H1 (cell line): ENCODE measurements around the gene CLIP4.

Experiments used
- CTCF ChIP-seq, 3 experiments: IDR thresholded peaks; 1 replicate in 2 of 3; 2 replicates in 1 of 3; pipeline versions ENCODE4 v1.5.1 to v1.6.1; 2011; ENCODE audit warnings: low read length in 3 of 3, mild to moderate bottlenecking in 3 of 3, inconsistent platforms in 2 of 3, low read depth in 1 of 3, moderate library complexity in 1 of 3; ENCODE audit not compliant: insufficient read depth in 1 of 3; ENCODE audit errors: control extremely low read depth in 1 of 3
- EGR1 ChIP-seq: IDR thresholded peaks from 2 replicates; pipeline ENCODE4 v1.6.1; 2011; ENCODE audit warnings: low read depth, low read length, borderline replicate concordance
- EP300 ChIP-seq, 2 experiments: IDR thresholded peaks; 1 replicate in 1 of 2; 2 replicates in 1 of 2; pipeline ENCODE4 v1.6.1; 2011 to 2012; ENCODE audit warnings: low read depth in 2 of 2, low read length in 2 of 2, mild to moderate bottlenecking in 2 of 2, borderline replicate concordance in 1 of 2, inconsistent platforms in 1 of 2, moderate library complexity in 1 of 2
- GABPA ChIP-seq: IDR thresholded peaks from 2 replicates; pipeline ENCODE4 v1.6.1; 2011; ENCODE audit warnings: mild to moderate bottlenecking, low read length, moderate library complexity, borderline replicate concordance; ENCODE audit not compliant: insufficient read depth
- GTF2F1 ChIP-seq: IDR thresholded peaks from 2 replicates; pipeline ENCODE4 v1.6.1; 2012; ENCODE audit warnings: low read depth, low read length, improper control_type of control experiment, borderline replicate concordance
- HDAC6 ChIP-seq: IDR thresholded peaks from one replicate; pipeline ENCODE4 v1.7.1; 2012; ENCODE audit warnings: low read depth, mild to moderate bottlenecking, inconsistent platforms, low read length, moderate library complexity
- JUND ChIP-seq: IDR thresholded peaks from 2 replicates; pipeline ENCODE4 v1.6.1; 2011; ENCODE audit warnings: mild to moderate bottlenecking, improper control_type of control experiment, low read length
- KDM1A ChIP-seq: fragments of 200-600, 300-600 bp; sonication (generic); IDR thresholded peaks from 2 replicates; pipeline ENCODE4 v1.7.1; 2016; ENCODE audit warnings: mild to moderate bottlenecking, low read length, borderline replicate concordance
- MAFK ChIP-seq: IDR thresholded peaks from 2 replicates; pipeline ENCODE4 v1.6.1; 2012; ENCODE audit warnings: low read depth, mild to moderate bottlenecking, improper control_type of control experiment, low read length
- POLR2A ChIP-seq, 2 experiments: IDR thresholded peaks; 1 replicate in 1 of 2; 2 replicates in 1 of 2; pipeline ENCODE4 v1.6.1; 2011; ENCODE audit warnings: low read depth in 2 of 2, low read length in 2 of 2, mild to moderate bottlenecking in 2 of 2; ENCODE audit errors: control extremely low read depth in 1 of 2
- SIRT6 ChIP-seq: IDR thresholded peaks from one replicate; pipeline ENCODE4 v1.7.1; 2012; ENCODE audit warnings: low read length, inconsistent platforms
- TEAD4 ChIP-seq: IDR thresholded peaks from 2 replicates; pipeline ENCODE4 v1.6.1; 2012; ENCODE audit warnings: low read depth, low read length, inconsistent platforms, mixed read lengths

GRCh38 chr2:29066997-29067605 lies 48.1 kb upstream of the CLIP4 start:
- no peak for TF ChIP-seq CTCF (IDR thresholded peaks at IDR 0.05; ENCODE audit: control extremely low read depth in 1 of 3, insufficient read depth in 1 of 3, low read depth in 1 of 3, low read length in 3 of 3)
- no peak for TF ChIP-seq POLR2A (IDR thresholded peaks at IDR 0.05; ENCODE audit: control extremely low read depth in 1 of 2, low read depth in 2 of 2, low read length in 2 of 2)
- no peak for TF ChIP-seq EP300 (IDR thresholded peaks at IDR 0.05; ENCODE audit: borderline replicate concordance in 1 of 2, low read depth in 2 of 2, low read length in 2 of 2)
- TF ChIP-seq TEAD4: no peak
- TF ChIP-seq GABPA: no peak
- no peak for TF ChIP-seq EGR1
- no peak for TF ChIP-seq JUND
- TF ChIP-seq HDAC6: no peak
- TF ChIP-seq GTF2F1: no peak
- TF ChIP-seq KDM1A: no peak
- TF ChIP-seq SIRT6: no peak
- TF ChIP-seq MAFK: no peak
